Right atrium auricular region (tissue), 2 donors: ENCODE measurements around the gene CCDC74A. TPM values are rescaled to one million over a fixed set of nuclear protein-coding genes. Genes with fewer than 3 reads are reported as not detected.
"Not testable (repeated sequence)": the region's sequence is repeated elsewhere in the genome, so short reads cannot be mapped to it uniquely, and the experiment has no call there.

Experiments
- DNase-seq: peaks from one replicate; pipeline ENCODE4 v3.0.0-alpha.2; 2019; ENCODE audit warnings: low spot score
- H3K27ac ChIP-seq, 2 donors: fragments of 200-600 bp; sonication (generic); 1 replicate in 1 of 2; 2 replicates in 1 of 2; pipeline ENCODE4 v1.5.1; 2016 to 2019
- H3K27me3 ChIP-seq, 2 donors: fragments of 200-600 bp; sonication (generic); one replicate each; pipeline versions ENCODE4 v1.5.1 to v1.6.0; 2017 to 2019
- H3K36me3 ChIP-seq: fragments of 200-600 bp; sonication (generic); one replicate; pipeline ENCODE4 v1.5.1; 2016
- H3K4me1 ChIP-seq, 2 donors: fragments of 200-600 bp; sonication (generic); one replicate each; pipeline versions ENCODE4 v1.5.1 to v1.6.0; 2017 to 2019
- H3K4me3 ChIP-seq, 2 donors: fragments of 200-600 bp; sonication (generic); 1 replicate in 1 of 2; 2 replicates in 1 of 2; pipeline ENCODE4 v1.5.1; 2017 to 2019; ENCODE audit warnings: mild to moderate bottlenecking in 1 of 2, moderate library complexity in 1 of 2
- H3K9me3 ChIP-seq, 2 donors: fragments of 200-600 bp; sonication (generic); one replicate each; pipeline ENCODE4 v1.5.1; 2019
- total RNA-seq, 2 donors: library from RNA; depleted of rRNA; stranded (reverse); fragments of >200 nt; gene quantifications; one replicate each; pipeline ENCODE4 v1.1.0, GENCODE V29; 2016
- TF ChIP-seq, protein P1 (sequence below), 2 donors: fragments of 200-600 bp; sonication (generic); IDR thresholded peaks; one replicate each; pipeline ENCODE4 v1.5.1; 2019; ENCODE audit warnings: antibody characterized with exemption in 2 of 2

CCDC74A gene
- total RNA-seq, 2 donors from 2014 or later, result 2.8 to 3.9 TPM

GRCh38 chr2:131552871-131553270 is 25.2 kb downstream of the CCDC74A start:
- H3K4me3 ChIP-seq, result no peak overlapping the region
- no peaks in the 10 kb centered on the region for H3K4me1 ChIP-seq
- TF ChIP-seq, protein P1, sequence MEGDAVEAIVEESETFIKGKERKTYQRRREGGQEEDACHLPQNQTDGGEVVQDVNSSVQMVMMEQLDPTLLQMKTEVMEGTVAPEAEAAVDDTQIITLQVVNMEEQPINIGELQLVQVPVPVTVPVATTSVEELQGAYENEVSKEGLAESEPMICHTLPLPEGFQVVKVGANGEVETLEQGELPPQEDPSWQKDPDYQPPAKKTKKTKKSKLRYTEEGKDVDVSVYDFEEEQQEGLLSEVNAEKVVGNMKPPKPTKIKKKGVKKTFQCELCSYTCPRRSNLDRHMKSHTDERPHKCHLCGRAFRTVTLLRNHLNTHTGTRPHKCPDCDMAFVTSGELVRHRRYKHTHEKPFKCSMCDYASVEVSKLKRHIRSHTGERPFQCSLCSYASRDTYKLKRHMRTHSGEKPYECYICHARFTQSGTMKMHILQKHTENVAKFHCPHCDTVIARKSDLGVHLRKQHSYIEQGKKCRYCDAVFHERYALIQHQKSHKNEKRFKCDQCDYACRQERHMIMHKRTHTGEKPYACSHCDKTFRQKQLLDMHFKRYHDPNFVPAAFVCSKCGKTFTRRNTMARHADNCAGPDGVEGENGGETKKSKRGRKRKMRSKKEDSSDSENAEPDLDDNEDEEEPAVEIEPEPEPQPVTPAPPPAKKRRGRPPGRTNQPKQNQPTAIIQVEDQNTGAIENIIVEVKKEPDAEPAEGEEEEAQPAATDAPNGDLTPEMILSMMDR (IDR thresholded peaks at IDR 0.05), result no peak
- H3K27ac ChIP-seq, result no peak overlapping the region
- no peak for DNase-seq
- H3K9me3 ChIP-seq, result no peaks in the 10 kb centered on the region
- H3K27me3 ChIP-seq, result no peaks in the 10 kb centered on the region
- H3K36me3 ChIP-seq, result no peaks in the 10 kb centered on the region

GRCh38 chr2:131556998-131557397 is 29.3 kb downstream of the CCDC74A start:
- no peaks in the 10 kb centered on the region for H3K9me3 ChIP-seq
- no peaks in the 10 kb centered on the region for H3K4me1 ChIP-seq
- no peak for DNase-seq
- H3K27ac ChIP-seq, result no peak overlapping the region
- no peak overlapping the region for H3K4me3 ChIP-seq
- H3K27me3 ChIP-seq, result no peaks in the 10 kb centered on the region
- TF ChIP-seq, protein P1 (IDR thresholded peaks at IDR 0.05), result no peak
- no peaks in the 10 kb centered on the region for H3K36me3 ChIP-seq

GRCh38 chr2:131557558-131558321 is 30.1 kb downstream of the CCDC74A start:
- Histone ChIP-seq H3K27me3 (no peaks in the 10 kb centered on the region), H3K4me1 (no peaks in the 10 kb centered on the region), H3K9me3 (no peaks in the 10 kb centered on the region), H3K36me3 (no peaks in the 10 kb centered on the region), H3K27ac (no peak overlapping the region), H3K4me3 (no peak overlapping the region)
- TF ChIP-seq, protein P1 (IDR thresholded peaks at IDR 0.05), result no peak
- DNase-seq, result no peak

DNA sequence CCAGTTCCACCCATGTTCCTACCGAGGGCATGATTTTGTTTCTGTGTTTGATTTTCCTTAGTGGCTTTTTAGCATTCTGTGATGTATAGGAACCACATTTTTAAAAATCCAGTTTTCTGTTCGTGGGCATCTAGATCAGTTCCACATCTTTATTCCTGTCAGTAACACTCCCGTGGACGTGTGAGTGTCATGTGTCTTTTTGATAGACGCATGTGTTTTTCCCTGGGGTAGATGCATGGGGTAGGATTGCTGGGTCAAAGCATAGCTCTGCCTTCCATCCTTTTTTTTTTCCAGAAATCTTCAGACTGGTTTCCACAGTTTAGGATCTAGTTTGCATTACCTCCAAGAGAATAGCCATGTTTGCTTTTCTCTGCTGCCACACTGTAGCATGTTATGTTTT is 38.7 kb downstream of the CCDC74A start:
- Histone ChIP-seq H3K27me3 (no peaks in the 10 kb centered on the region), H3K9me3 (no peaks in the 10 kb centered on the region), H3K4me1 (no peaks in the 10 kb centered on the region), H3K27ac (no peak overlapping the region), H3K4me3 (no peak overlapping the region), H3K36me3 (no peaks in the 10 kb centered on the region)
- TF ChIP-seq, protein P1 (IDR thresholded peaks at IDR 0.05), result no peak
- DNase-seq, result no peak

DNA sequence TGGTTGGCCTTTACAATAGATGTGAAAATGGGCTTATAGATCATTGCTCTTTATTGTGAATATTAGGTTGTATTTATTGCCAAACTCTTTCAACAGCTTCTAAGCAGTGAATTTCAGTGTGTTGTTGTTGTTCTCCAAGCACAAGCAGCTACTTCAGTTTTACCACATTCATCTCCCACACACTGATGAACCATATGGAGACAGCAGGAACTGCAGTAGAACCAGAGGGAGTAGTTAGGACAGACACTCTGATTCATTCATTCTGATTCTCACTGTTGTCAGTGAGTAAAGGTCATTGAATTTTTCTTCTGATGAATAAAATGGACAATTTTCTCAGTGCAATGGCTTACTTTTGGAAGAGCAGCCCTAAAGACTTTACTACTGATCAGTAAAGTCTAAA is 40.2 kb downstream of the CCDC74A start:
- Histone ChIP-seq H3K4me1 (no peaks in the 10 kb centered on the region), H3K9me3 (no peaks in the 10 kb centered on the region), H3K4me3 (no peak overlapping the region), H3K27ac (no peak overlapping the region), H3K27me3 (no peaks in the 10 kb centered on the region), H3K36me3 (no peaks in the 10 kb centered on the region)
- DNase-seq, result no peak
- TF ChIP-seq, protein P1 (IDR thresholded peaks at IDR 0.05), result no peak

DNA sequence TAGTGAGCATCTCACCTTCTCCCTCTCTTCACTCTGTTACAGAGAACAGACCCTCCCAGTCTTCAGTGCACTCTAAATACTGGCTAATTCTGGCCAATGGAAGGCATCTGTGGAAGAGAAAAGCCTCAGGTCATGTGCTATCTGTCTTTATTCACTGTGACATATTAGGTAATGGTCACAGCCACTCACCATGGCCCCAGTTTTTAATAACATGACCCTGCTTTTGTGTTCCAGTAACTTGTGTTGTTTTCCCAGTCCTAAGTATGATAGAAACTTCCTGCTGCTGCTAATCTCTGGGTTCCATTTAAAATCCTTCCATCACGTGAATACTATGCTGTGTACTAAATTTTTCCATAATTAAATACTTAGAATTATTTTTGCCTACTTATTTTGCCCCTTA is 40.7 kb downstream of the CCDC74A start:
- not testable (repeated sequence) for H3K36me3 ChIP-seq, H3K27ac ChIP-seq, H3K9me3 ChIP-seq, H3K4me3 ChIP-seq, DNase-seq, H3K27me3 ChIP-seq, H3K4me1 ChIP-seq
